Measurements from ENCODE around the gene CBX7.

- TF ChIP-seq CEBPB (IDR thresholded peaks at IDR 0.05; ENCODE audit: low read depth, low read length) = no peak
- TF ChIP-seq CTCF (conservative IDR thresholded peaks at IDR 0.05; ENCODE audit: low read depth, low read length) = no peak
- no peak for TF ChIP-seq RAD21 (IDR thresholded peaks at IDR 0.05; ENCODE audit: low read length)
- TF ChIP-seq RCOR1 (IDR thresholded peaks at IDR 0.05; ENCODE audit: insufficient replicate concordance, low read length) = no peak
- no peak for TF ChIP-seq POLR2A (IDR thresholded peaks at IDR 0.05; ENCODE audit: low read depth, low read length)
- no peak for TF ChIP-seq SMC3 (IDR thresholded peaks at IDR 0.05; ENCODE audit: low read depth, low read length)
- no peak for TF ChIP-seq USF2 (IDR thresholded peaks at IDR 0.05; ENCODE audit: low read depth, low read length)
Observed at GRCh38 chr22:39149915-39150847, 2.3 kb downstream of the CBX7 start.

Data from IMR-90 (cell line).